GM19023 (cell line): Measurements from ENCODE around the gene MRNIP.

Experiments used
- ATAC-seq: cut with Tn5 transposase; IDR thresholded peaks from one replicate; pipeline ENCODE4 v1.9.1; 2021; ENCODE audit warnings: mild to moderate bottlenecking, moderate library complexity; ENCODE audit not compliant: unreplicated experiment

Gene MRNIP

GRCh38 chr5:179889885-179890284, 31.3 kb upstream of the MRNIP start:
- ATAC-seq: no peak

GRCh38 chr5:179887802-179888201, 29.2 kb upstream of the MRNIP start:
- ATAC-seq: no peak

GRCh38 chr5:179887095-179887494, 28.5 kb upstream of the MRNIP start:
- no peak for ATAC-seq

- no peak for ATAC-seq
Observed at GRCh38 chr5:179886190-179886911, 27.7 kb upstream of the MRNIP start.

- no peak for ATAC-seq
Observed at GRCh38 chr5:179885491-179886090, 27.0 kb upstream of the MRNIP start.

GRCh38 chr5:179883163-179883562, 24.5 kb upstream of the MRNIP start:
- ATAC-seq: no peak

GRCh38 chr5:179882338-179882737, 23.7 kb upstream of the MRNIP start:
- no peak for ATAC-seq

GRCh38 chr5:179880848-179881590, 22.4 kb upstream of the MRNIP start:
- no peak for ATAC-seq

GRCh38 chr5:179880066-179880650, 21.5 kb upstream of the MRNIP start:
- no peak for ATAC-seq

- no peak for ATAC-seq
Observed at GRCh38 chr5:179879690-179880010, 21.0 kb upstream of the MRNIP start.

GRCh38 chr5:179879003-179879689, 20.5 kb upstream of the MRNIP start:
- no peak for ATAC-seq

- ATAC-seq: no peak
Observed at GRCh38 chr5:179878222-179879002, 19.8 kb upstream of the MRNIP start.

- ATAC-seq: no peak
Observed at GRCh38 chr5:179876610-179876952, 18.0 kb upstream of the MRNIP start.

GRCh38 chr5:179875741-179876609, 17.4 kb upstream of the MRNIP start:
- no peak for ATAC-seq

- ATAC-seq: no peak
Observed at GRCh38 chr5:179874536-179875292, 16.1 kb upstream of the MRNIP start.

- no peak for ATAC-seq
Observed at GRCh38 chr5:179874136-179874535, 15.5 kb upstream of the MRNIP start.

- ATAC-seq: no peak
Observed at GRCh38 chr5:179873588-179874110, 15.0 kb upstream of the MRNIP start.

GRCh38 chr5:179872828-179873575, 14.4 kb upstream of the MRNIP start:
- ATAC-seq: no peak
